WTC11 (cell line): ENCODE measurements around the gene WRAP73.

Source experiments
- ARID4B ChIP-seq: sonication (generic); formaldehyde crosslinking; IDR thresholded peaks from 2 replicates; pipeline ENCODE4 v1.8.0; 2023; ENCODE audit warnings: missing genetic modification reagents, mild to moderate bottlenecking, borderline replicate concordance
- ATF1 ChIP-seq: sonication (generic); formaldehyde crosslinking; IDR thresholded peaks from 2 replicates; pipeline ENCODE4 v1.8.1; 2023; ENCODE audit warnings: mild to moderate bottlenecking, moderate library complexity, missing genetic modification reagents
- CTCF ChIP-seq: fragments of 200-600 bp; IDR thresholded peaks from 2 replicates; pipeline ENCODE4 v1.8.0; 2022; ENCODE audit warnings: antibody characterized with exemption
- KAT7 ChIP-seq: sonication (generic); formaldehyde crosslinking; IDR thresholded peaks from 2 replicates; pipeline ENCODE4 v1.8.1; 2023; ENCODE audit warnings: missing genetic modification reagents, mild to moderate bottlenecking, borderline replicate concordance
- SMAD3 ChIP-seq: sonication (generic); formaldehyde crosslinking; IDR thresholded peaks from 2 replicates; pipeline ENCODE4 v1.8.0; 2022; ENCODE audit warnings: missing genetic modification reagents, mild to moderate bottlenecking, borderline replicate concordance
- ZMAT4 ChIP-seq: fragments of 250-450 bp; sonication (Bioruptor Pico); IDR thresholded peaks from 2 replicates; pipeline ENCODE4 v1.9.0; 2021; ENCODE audit warnings: mild to moderate bottlenecking
- ZNF121 ChIP-seq: sonication (generic); formaldehyde crosslinking; IDR thresholded peaks from 2 replicates; pipeline ENCODE4 v1.8.0; 2023; ENCODE audit warnings: missing genetic modification reagents

- TF ChIP-seq ZMAT4 (CRISPR knock-in tag) (no peak), SMAD3 (CRISPR knock-in tag) (no peak), KAT7 (no peak), ARID4B (no peak), ZNF121 (CRISPR knock-in tag) (no peak), ATF1 (no peak), CTCF (no peak)
Observed at GRCh38 chr1:3670823-3671265, 20.9 kb upstream of the WRAP73 start.
